Cardiac muscle cell (in vitro differentiated cells and primary cell): ENCODE data around the gene NEDD1. TPM values are rescaled to one million over a fixed set of nuclear protein-coding genes. Genes with fewer than 3 reads are reported as not detected.

ENCODE experiments used
- DNase-seq, 2 donors: peaks; one replicate each; pipeline versions ENCODE4 v3.0.0 to v3.0.0-alpha.2; 2010 to 2017; ENCODE audit warnings: low read depth in 1 of 2, low spot score in 1 of 2
- H3K27ac ChIP-seq: fragments of 200-600 bp; sonication (generic); 2 replicates; pipeline ENCODE4 v1.5.1; 2016
- H3K27me3 ChIP-seq: fragments of 200-600 bp; sonication (generic); 2 replicates; pipeline ENCODE4 v1.6.0; 2016; ENCODE audit warnings: control low read depth
- H3K36me3 ChIP-seq: fragments of 200-600 bp; sonication (generic); 2 replicates; pipeline ENCODE4 v1.5.1; 2016; ENCODE audit warnings: control low read depth
- H3K4me1 ChIP-seq: fragments of 200-600 bp; sonication (generic); 2 replicates; pipeline ENCODE4 v1.8.1; 2017; ENCODE audit warnings: low read depth, mild to moderate bottlenecking, mixed run types
- H3K4me3 ChIP-seq: fragments of 200-600 bp; sonication (generic); 2 replicates; pipeline ENCODE4 v1.5.1; 2016; ENCODE audit warnings: mild to moderate bottlenecking
- H3K9me3 ChIP-seq: fragments of 200-600 bp; sonication (generic); 2 replicates; pipeline ENCODE4 v1.5.1; 2017; ENCODE audit warnings: low read depth, mild to moderate bottlenecking, control low read depth
- CTCF ChIP-seq: IDR thresholded peaks from 2 replicates; pipeline ENCODE4 v1.5.1; 2012; ENCODE audit warnings: low read depth, mild to moderate bottlenecking, low read length
- polyA plus RNA-seq: library from polyadenylated mRNA; unstranded; fragments of >200 nt; fragmentation: Nextera tagmentation; extraction: Ambion mirVana; gene quantifications from 2 replicates; pipeline ENCODE4 v1.2.1, GENCODE V29; 2016
- total RNA-seq: library from RNA; depleted of rRNA; stranded (reverse); fragments of >200 nt; gene quantifications from 2 replicates; pipeline ENCODE4 v1.2.3, GENCODE V29; 2016

Gene NEDD1
- total and polyA plus RNA-seq, 2 experiments from 2014 or later: 19.2 to 22.0 TPM

- Histone ChIP-seq H3K27ac (no peak overlapping the region), H3K36me3 (no peaks in the 10 kb centered on the region), H3K4me1 (peaks cover 24% of the 10 kb centered on the region), H3K27me3 (peaks cover 19% of the 10 kb centered on the region), H3K9me3 (no peaks in the 10 kb centered on the region), H3K4me3 (no peak overlapping the region)
- TF ChIP-seq CTCF: no peak
- peak; percentile 6 to 36 for DNase-seq
Observed at GRCh38 chr12:96989916-96990315, 82.9 kb downstream of the NEDD1 start.

- Histone ChIP-seq H3K27me3 (no peaks in the 10 kb centered on the region), H3K4me3 (no peak overlapping the region), H3K9me3 (no peaks in the 10 kb centered on the region), H3K27ac (no peak overlapping the region), H3K4me1 (peaks cover 30% of the 10 kb centered on the region), H3K36me3 (no peaks in the 10 kb centered on the region)
- no peak for DNase-seq
- no peak for TF ChIP-seq CTCF
Observed at GRCh38 chr12:96994900-96995299, 87.8 kb downstream of the NEDD1 start.

- H3K4me1 ChIP-seq: peaks cover 30% of the 10 kb centered on the region
- no peaks in the 10 kb centered on the region for H3K9me3 ChIP-seq
- peak overlapping the region; percentile 11 for H3K27ac ChIP-seq
- H3K4me3 ChIP-seq: no peak overlapping the region
- no peaks in the 10 kb centered on the region for H3K27me3 ChIP-seq
- no peak for DNase-seq
- TF ChIP-seq CTCF: no peak
- no peaks in the 10 kb centered on the region for H3K36me3 ChIP-seq
Observed at GRCh38 chr12:96995861-96996260, 88.8 kb downstream of the NEDD1 start.

- no peak overlapping the region for H3K4me3 ChIP-seq
- no peaks in the 10 kb centered on the region for H3K27me3 ChIP-seq
- no peak overlapping the region for H3K27ac ChIP-seq
- H3K36me3 ChIP-seq: no peaks in the 10 kb centered on the region
- TF ChIP-seq CTCF: no peak
- no peak for DNase-seq
- H3K4me1 ChIP-seq: peaks cover 30% of the 10 kb centered on the region
- no peaks in the 10 kb centered on the region for H3K9me3 ChIP-seq
Observed at GRCh38 chr12:96997797-96998484, 90.9 kb downstream of the NEDD1 start.

- Histone ChIP-seq H3K9me3 (no peaks in the 10 kb centered on the region), H3K27me3 (no peaks in the 10 kb centered on the region), H3K27ac (no peak overlapping the region), H3K36me3 (no peaks in the 10 kb centered on the region), H3K4me1 (no peaks in the 10 kb centered on the region), H3K4me3 (no peak overlapping the region)
- DNase-seq: no peak
- no peak for TF ChIP-seq CTCF
Observed at GRCh38 chr12:97003276-97003675, 96.2 kb downstream of the NEDD1 start.
